Activated CD8-positive, alpha-beta memory T cell treated with anti-CD3 and anti-CD28 coated beads for 48 hours (primary cell): ENCODE measurements around the gene DNAJB2.
A peak's percentile ranks its signal among the peaks of the same experiment; 100 is the strongest.
"Not testable (repeated sequence)": the region's sequence is repeated elsewhere in the genome, so short reads cannot be mapped to it uniquely, and the experiment has no call there.

Experiments used
- DNase-seq, 3 experiments: peaks; one replicate each; pipeline ENCODE4 v3.0.0-alpha.2; 2020; ENCODE audit warnings: low read depth in 2 of 3, low spot score in 2 of 3

Gene DNAJB2

GRCh38 chr2:219284501-219285372, 5.6 kb downstream of the DNAJB2 start:
- DNase-seq: no peak

GRCh38 chr2:219285373-219285735, 6.2 kb downstream of the DNAJB2 start:
- no peak for DNase-seq

GRCh38 chr2:219285894-219286425, 6.8 kb downstream of the DNAJB2 start:
- no peak for DNase-seq

GRCh38 chr2:219286436-219287115, 7.4 kb downstream of the DNAJB2 start:
- no peak for DNase-seq

GRCh38 chr2:219287116-219287440, 7.9 kb downstream of the DNAJB2 start:
- not testable (repeated sequence) for DNase-seq

- DNase-seq: no peak
Observed at GRCh38 chr2:219287580-219288265, 8.6 kb downstream of the DNAJB2 start.

- DNase-seq: no peak
Observed at GRCh38 chr2:219289195-219289536, 10.0 kb downstream of the DNAJB2 start.

- DNase-seq: no peak
Observed at GRCh38 chr2:219289537-219290361, 10.6 kb downstream of the DNAJB2 start.

GRCh38 chr2:219290381-219291171, 11.4 kb downstream of the DNAJB2 start:
- no peak for DNase-seq

- DNase-seq: no peak
Observed at GRCh38 chr2:219291394-219291793, 12.2 kb downstream of the DNAJB2 start.

- no peak for DNase-seq
Observed at GRCh38 chr2:219291910-219292490, 12.8 kb downstream of the DNAJB2 start.

GRCh38 chr2:219292616-219293015, 13.4 kb downstream of the DNAJB2 start:
- DNase-seq: no peak

- no peak for DNase-seq
Observed at GRCh38 chr2:219293736-219294231, 14.6 kb downstream of the DNAJB2 start.

GRCh38 chr2:219294356-219295351, 15.5 kb downstream of the DNAJB2 start:
- peak; percentile 72 to 79 (median 79) for DNase-seq

- no peak for DNase-seq
Observed at GRCh38 chr2:219296142-219296541, 17.0 kb downstream of the DNAJB2 start.

- DNase-seq: no peak
Observed at GRCh38 chr2:219296631-219297391, 17.6 kb downstream of the DNAJB2 start.

GRCh38 chr2:219297766-219298456, 18.7 kb downstream of the DNAJB2 start:
- no peak for DNase-seq
